Neural cell (in vitro differentiated cells): Measurements from ENCODE around the gene CALCA.

Experiments used
- EZH2 ChIP-seq: fragments of 200-600, 300-800 bp; shearing (Covaris generic), sonication (generic); IDR thresholded peaks from 2 replicates; pipeline ENCODE4 v1.6.1; 2014; ENCODE audit warnings: antibody characterized with exemption, low read length, borderline replicate concordance, mild to moderate bottlenecking; ENCODE audit not compliant: insufficient read depth, poor library complexity, severe bottlenecking
- POLR2AphosphoS5 ChIP-seq: IDR thresholded peaks from 2 replicates; pipeline ENCODE4 v1.6.1; 2012
- TAF1 ChIP-seq: IDR thresholded peaks from 2 replicates; pipeline ENCODE4 v1.6.1; 2012; ENCODE audit warnings: low read depth
- TF ChIP-seq, protein P1 (sequence below): fragments of 450-650 bp; IDR thresholded peaks from 2 replicates; pipeline ENCODE4 v1.5.1; 2014; ENCODE audit warnings: antibody characterized with exemption, mild to moderate bottlenecking, moderate library complexity; ENCODE audit not compliant: poor library complexity, severe bottlenecking
- TF ChIP-seq, protein P2 (sequence below): IDR thresholded peaks from 2 replicates; pipeline ENCODE4 v1.6.1; 2012; ENCODE audit warnings: borderline replicate concordance

DNA sequence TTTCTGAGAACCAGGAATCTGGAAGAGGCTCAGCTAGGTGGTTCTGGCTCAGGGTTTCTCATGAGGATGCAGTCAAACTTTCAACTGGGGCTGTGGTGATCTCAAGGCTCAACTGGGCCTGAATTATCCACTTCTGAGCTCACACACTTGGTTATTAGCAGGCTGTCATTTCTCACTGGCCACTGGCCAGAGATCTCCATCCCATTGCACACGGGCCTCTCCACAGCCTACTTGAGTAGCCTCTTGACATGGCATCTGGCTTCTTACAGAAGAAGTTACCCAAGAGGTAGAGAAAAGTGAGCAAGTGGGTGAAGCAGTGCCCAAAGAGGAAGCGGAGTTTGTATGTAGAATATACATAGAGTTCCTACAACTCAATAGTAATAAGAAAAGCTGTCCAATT lies 16.0 kb downstream of the CALCA start:
- TF ChIP-seq, protein P1, sequence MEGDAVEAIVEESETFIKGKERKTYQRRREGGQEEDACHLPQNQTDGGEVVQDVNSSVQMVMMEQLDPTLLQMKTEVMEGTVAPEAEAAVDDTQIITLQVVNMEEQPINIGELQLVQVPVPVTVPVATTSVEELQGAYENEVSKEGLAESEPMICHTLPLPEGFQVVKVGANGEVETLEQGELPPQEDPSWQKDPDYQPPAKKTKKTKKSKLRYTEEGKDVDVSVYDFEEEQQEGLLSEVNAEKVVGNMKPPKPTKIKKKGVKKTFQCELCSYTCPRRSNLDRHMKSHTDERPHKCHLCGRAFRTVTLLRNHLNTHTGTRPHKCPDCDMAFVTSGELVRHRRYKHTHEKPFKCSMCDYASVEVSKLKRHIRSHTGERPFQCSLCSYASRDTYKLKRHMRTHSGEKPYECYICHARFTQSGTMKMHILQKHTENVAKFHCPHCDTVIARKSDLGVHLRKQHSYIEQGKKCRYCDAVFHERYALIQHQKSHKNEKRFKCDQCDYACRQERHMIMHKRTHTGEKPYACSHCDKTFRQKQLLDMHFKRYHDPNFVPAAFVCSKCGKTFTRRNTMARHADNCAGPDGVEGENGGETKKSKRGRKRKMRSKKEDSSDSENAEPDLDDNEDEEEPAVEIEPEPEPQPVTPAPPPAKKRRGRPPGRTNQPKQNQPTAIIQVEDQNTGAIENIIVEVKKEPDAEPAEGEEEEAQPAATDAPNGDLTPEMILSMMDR = no peak
- TF ChIP-seq EZH2 (no peak), POLR2AphosphoS5 (no peak), TAF1 (no peak)
- TF ChIP-seq, protein P2, sequence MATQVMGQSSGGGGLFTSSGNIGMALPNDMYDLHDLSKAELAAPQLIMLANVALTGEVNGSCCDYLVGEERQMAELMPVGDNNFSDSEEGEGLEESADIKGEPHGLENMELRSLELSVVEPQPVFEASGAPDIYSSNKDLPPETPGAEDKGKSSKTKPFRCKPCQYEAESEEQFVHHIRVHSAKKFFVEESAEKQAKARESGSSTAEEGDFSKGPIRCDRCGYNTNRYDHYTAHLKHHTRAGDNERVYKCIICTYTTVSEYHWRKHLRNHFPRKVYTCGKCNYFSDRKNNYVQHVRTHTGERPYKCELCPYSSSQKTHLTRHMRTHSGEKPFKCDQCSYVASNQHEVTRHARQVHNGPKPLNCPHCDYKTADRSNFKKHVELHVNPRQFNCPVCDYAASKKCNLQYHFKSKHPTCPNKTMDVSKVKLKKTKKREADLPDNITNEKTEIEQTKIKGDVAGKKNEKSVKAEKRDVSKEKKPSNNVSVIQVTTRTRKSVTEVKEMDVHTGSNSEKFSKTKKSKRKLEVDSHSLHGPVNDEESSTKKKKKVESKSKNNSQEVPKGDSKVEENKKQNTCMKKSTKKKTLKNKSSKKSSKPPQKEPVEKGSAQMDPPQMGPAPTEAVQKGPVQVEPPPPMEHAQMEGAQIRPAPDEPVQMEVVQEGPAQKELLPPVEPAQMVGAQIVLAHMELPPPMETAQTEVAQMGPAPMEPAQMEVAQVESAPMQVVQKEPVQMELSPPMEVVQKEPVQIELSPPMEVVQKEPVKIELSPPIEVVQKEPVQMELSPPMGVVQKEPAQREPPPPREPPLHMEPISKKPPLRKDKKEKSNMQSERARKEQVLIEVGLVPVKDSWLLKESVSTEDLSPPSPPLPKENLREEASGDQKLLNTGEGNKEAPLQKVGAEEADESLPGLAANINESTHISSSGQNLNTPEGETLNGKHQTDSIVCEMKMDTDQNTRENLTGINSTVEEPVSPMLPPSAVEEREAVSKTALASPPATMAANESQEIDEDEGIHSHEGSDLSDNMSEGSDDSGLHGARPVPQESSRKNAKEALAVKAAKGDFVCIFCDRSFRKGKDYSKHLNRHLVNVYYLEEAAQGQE = no peak
